ENCODE results near the gene MAN1A1. TPM values are rescaled to one million over a fixed set of nuclear protein-coding genes. Genes with fewer than 3 reads are reported as not detected.

Gene MAN1A1
- total RNA-seq, 2 donors from 2014 or later = 41.7 to 43.7 TPM

GRCh38 chr6:119280668-119281067 lies 68.9 kb downstream of the MAN1A1 start:
- Histone ChIP-seq H3K9me3 (ENCODE audit: control insufficient read depth, low read length) (peaks cover 8% of the 10 kb centered on the region), H3K4me3 (ENCODE audit: low read length) (no peak overlapping the region), H3K27me3 (ENCODE audit: control insufficient read depth, insufficient read depth, low read length, poor library complexity, severe bottlenecking) (no peaks in the 10 kb centered on the region), H3K4me1 (ENCODE audit: control insufficient read depth, insufficient read depth, low read length) (no peaks in the 10 kb centered on the region), H3K27ac (ENCODE audit: low read depth, low read length) (no peak overlapping the region), H3K36me3 (ENCODE audit: control insufficient read depth, insufficient read depth, low read length) (peaks cover 34% of the 10 kb centered on the region), H3K9ac (ENCODE audit: extremely low read depth, low read length, poor library complexity, severe bottlenecking) (no peak overlapping the region)
- Mint-ChIP-seq H3K4me1 (no peaks in the 10 kb centered on the region), H3K27me3 (ENCODE audit: insufficient read depth) (no peaks in the 10 kb centered on the region), H3K36me3 (ENCODE audit: low read depth) (peaks cover 47% of the 10 kb centered on the region), H3K9me3 (no peaks in the 10 kb centered on the region), H3K27ac (no peak overlapping the region), H3K4me3 (no peak overlapping the region)
- no peak for DNase-seq
- no peak for TF ChIP-seq CTCF (conservative IDR thresholded peaks at IDR 0.05)
- WGBS, 2 experiments (ENCODE audit: insufficient coverage in 1 of 2, insufficient read length in 1 of 2) = 96% methylated on average over 2 of the region's 2 CpGs; no CpG with 5 or more reads in 1 of the 2 experiments

- Mint-ChIP-seq H3K27ac (no peak overlapping the region), H3K4me3 (no peak overlapping the region), H3K9me3 (no peaks in the 10 kb centered on the region), H3K27me3 (ENCODE audit: insufficient read depth) (no peaks in the 10 kb centered on the region), H3K36me3 (ENCODE audit: low read depth) (peaks cover 46% of the 10 kb centered on the region), H3K4me1 (no peaks in the 10 kb centered on the region)
- Histone ChIP-seq H3K9ac (ENCODE audit: extremely low read depth, low read length, poor library complexity, severe bottlenecking) (no peak overlapping the region), H3K9me3 (ENCODE audit: control insufficient read depth, low read length) (peaks cover 4% of the 10 kb centered on the region), H3K27me3 (ENCODE audit: control insufficient read depth, insufficient read depth, low read length, poor library complexity, severe bottlenecking) (no peaks in the 10 kb centered on the region), H3K4me3 (ENCODE audit: low read length) (no peak overlapping the region), H3K27ac (ENCODE audit: low read depth, low read length) (no peak overlapping the region), H3K4me1 (ENCODE audit: control insufficient read depth, insufficient read depth, low read length) (no peaks in the 10 kb centered on the region), H3K36me3 (ENCODE audit: control insufficient read depth, insufficient read depth, low read length) (peaks cover 29% of the 10 kb centered on the region)
- TF ChIP-seq CTCF (conservative IDR thresholded peaks at IDR 0.05) = no peak
- WGBS, 2 experiments (ENCODE audit: insufficient coverage in 1 of 2, insufficient read length in 1 of 2) = 94 to 100% methylated on average over 1 of the region's 1 CpG
- DNase-seq = no peak
These were observed 69.5 kb downstream of the MAN1A1 start for GRCh38 chr6:119280080-119280479.

- Mint-ChIP-seq H3K9me3 (no peaks in the 10 kb centered on the region), H3K4me1 (no peaks in the 10 kb centered on the region)
- no peak overlapping the region for H3K4me3 ChIP-seq (ENCODE audit: low read length)
These were observed 70.9 kb downstream of the MAN1A1 start for GRCh38 chr6:119278625-119279024.

More at GRCh38 chr6:119278625-119279024, 70.9 kb downstream of the MAN1A1 start:
- Mint-ChIP-seq H3K27me3 (ENCODE audit: insufficient read depth) (no peaks in the 10 kb centered on the region), H3K4me3 (no peak overlapping the region), H3K36me3 (ENCODE audit: low read depth) (peaks cover 41% of the 10 kb centered on the region), H3K27ac (no peak overlapping the region)
- H3K4me1 ChIP-seq (ENCODE audit: control insufficient read depth, insufficient read depth, low read length) = no peaks in the 10 kb centered on the region
- WGBS, 2 experiments (ENCODE audit: insufficient coverage in 1 of 2, insufficient read length in 1 of 2) = 91% methylated on average over 2 of the region's 2 CpGs; no CpG with 5 or more reads in 1 of the 2 experiments
- peaks cover 25% of the 10 kb centered on the region for H3K36me3 ChIP-seq (ENCODE audit: control insufficient read depth, insufficient read depth, low read length)
- H3K9ac ChIP-seq (ENCODE audit: extremely low read depth, low read length, poor library complexity, severe bottlenecking) = no peak overlapping the region
- H3K27me3 ChIP-seq (ENCODE audit: control insufficient read depth, insufficient read depth, low read length, poor library complexity, severe bottlenecking) = no peaks in the 10 kb centered on the region
- no peak overlapping the region for H3K27ac ChIP-seq (ENCODE audit: low read depth, low read length)
- TF ChIP-seq CTCF (conservative IDR thresholded peaks at IDR 0.05) = no peak
- DNase-seq = no peak
- no peaks in the 10 kb centered on the region for H3K9me3 ChIP-seq (ENCODE audit: control insufficient read depth, low read length)
